Erythroblast (primary cell): ENCODE measurements around the gene ANTXR1.
"Not testable (repeated sequence)": the region's sequence is repeated elsewhere in the genome, so short reads cannot be mapped to it uniquely, and the experiment has no call there.

Source experiments
- GATA1 ChIP-seq: IDR thresholded peaks from 2 replicates; pipeline ENCODE4 v1.6.1; 2011; ENCODE audit warnings: low read depth, mild to moderate bottlenecking, control low read depth, low read length, moderate library complexity
- POLR2A ChIP-seq: IDR thresholded peaks from 2 replicates; pipeline ENCODE4 v1.6.1; 2011; ENCODE audit warnings: mild to moderate bottlenecking, low read length

DNA sequence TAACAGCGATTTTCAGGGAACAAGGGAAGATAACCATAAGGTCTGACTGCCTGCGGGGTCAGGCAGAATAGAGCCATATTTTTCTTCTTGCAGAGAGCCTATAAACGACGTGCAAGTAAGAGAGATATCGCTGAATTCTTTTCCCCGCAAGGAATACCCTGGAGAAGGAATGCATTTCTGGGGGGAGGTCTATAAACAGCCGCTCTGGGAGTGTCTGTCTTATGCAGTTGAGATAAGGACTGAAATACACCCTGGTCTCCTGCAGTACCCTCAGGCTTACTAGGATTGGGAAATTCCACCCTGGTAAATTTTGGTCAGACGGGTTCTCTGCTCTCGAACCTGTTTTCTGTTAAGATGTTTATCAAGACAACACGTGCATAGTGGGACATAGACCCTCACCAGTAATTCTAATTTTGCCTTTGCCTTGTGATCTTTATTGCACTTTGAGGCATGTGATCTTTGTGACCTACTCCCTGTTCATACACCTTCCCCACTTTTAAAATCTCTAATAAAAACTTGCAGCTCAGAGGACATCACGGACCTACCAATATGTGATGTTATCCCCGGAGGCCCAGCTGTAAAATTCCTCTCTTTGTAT is 247.1 kb downstream of the ANTXR1 start:
- TF ChIP-seq POLR2A, GATA1: not testable (repeated sequence)
